ENCODE results near the gene CCM2.

DNA sequence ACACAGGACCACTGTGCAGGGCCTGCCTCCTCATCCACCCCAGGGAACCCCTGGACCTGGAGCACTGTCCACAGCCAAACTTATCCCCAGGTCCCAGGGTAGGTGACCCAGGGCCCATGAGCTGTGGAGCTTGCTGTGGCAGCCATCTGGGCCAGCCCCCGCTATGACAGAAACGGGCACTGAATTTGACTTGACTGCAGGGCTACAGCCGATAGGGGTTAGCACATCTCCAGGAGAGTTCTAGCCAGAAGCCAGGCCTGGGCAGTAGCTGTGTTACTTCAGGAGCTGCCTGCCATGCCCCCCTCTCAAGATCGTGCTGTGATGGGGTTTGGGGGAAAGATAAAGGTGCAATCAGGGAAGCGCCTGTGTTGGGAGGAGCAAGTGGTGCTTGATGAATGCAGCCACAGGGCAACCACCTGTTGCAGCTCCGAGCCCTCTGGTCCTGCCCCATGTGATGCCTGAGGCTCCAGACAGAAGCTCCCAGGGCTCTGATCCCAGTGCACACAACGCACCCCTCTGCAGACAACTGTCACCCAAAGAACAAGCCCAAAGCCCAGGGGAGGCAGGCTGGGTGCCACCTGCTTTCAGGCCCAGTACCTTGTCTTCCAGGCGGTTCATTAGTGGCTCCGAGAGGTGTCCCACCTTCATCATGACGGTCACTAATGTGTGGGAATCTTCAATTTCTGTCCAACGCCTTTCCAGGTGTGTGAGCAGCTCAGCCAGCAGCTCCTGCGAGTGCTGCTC is 105.0 kb downstream of the CCM2 start:
- TF ChIP-seq CTCF (IDR thresholded peaks at IDR 0.05; ENCODE audit: poor library complexity, severe bottlenecking), result no peak
- TF ChIP-seq TAF1 (IDR thresholded peaks at IDR 0.05; ENCODE audit: low read depth), result no peak
- TF ChIP-seq, protein P1, sequence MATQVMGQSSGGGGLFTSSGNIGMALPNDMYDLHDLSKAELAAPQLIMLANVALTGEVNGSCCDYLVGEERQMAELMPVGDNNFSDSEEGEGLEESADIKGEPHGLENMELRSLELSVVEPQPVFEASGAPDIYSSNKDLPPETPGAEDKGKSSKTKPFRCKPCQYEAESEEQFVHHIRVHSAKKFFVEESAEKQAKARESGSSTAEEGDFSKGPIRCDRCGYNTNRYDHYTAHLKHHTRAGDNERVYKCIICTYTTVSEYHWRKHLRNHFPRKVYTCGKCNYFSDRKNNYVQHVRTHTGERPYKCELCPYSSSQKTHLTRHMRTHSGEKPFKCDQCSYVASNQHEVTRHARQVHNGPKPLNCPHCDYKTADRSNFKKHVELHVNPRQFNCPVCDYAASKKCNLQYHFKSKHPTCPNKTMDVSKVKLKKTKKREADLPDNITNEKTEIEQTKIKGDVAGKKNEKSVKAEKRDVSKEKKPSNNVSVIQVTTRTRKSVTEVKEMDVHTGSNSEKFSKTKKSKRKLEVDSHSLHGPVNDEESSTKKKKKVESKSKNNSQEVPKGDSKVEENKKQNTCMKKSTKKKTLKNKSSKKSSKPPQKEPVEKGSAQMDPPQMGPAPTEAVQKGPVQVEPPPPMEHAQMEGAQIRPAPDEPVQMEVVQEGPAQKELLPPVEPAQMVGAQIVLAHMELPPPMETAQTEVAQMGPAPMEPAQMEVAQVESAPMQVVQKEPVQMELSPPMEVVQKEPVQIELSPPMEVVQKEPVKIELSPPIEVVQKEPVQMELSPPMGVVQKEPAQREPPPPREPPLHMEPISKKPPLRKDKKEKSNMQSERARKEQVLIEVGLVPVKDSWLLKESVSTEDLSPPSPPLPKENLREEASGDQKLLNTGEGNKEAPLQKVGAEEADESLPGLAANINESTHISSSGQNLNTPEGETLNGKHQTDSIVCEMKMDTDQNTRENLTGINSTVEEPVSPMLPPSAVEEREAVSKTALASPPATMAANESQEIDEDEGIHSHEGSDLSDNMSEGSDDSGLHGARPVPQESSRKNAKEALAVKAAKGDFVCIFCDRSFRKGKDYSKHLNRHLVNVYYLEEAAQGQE (IDR thresholded peaks at IDR 0.05; ENCODE audit: borderline replicate concordance), result no peak
- TF ChIP-seq POLR2AphosphoS5 (IDR thresholded peaks at IDR 0.05), result no peak
- no peak for TF ChIP-seq SMC3 (conservative IDR thresholded peaks at IDR 0.05; ENCODE audit: poor library complexity)
- no peak for TF ChIP-seq EP300 (conservative IDR thresholded peaks at IDR 0.05; ENCODE audit: poor library complexity, severe bottlenecking)
- no peak for TF ChIP-seq EZH2 (IDR thresholded peaks at IDR 0.05; ENCODE audit: borderline replicate concordance, insufficient read depth, low read length, poor library complexity, severe bottlenecking)
- TF ChIP-seq RAD21 (conservative IDR thresholded peaks at IDR 0.05), result no peak
- TF ChIP-seq MXI1 (conservative IDR thresholded peaks at IDR 0.05; ENCODE audit: poor library complexity, severe bottlenecking), result no peak
